ENCODE results near the gene CPLANE2. TPM values are rescaled to one million over a fixed set of nuclear protein-coding genes. Genes with fewer than 3 reads are reported as not detected.

Gene CPLANE2
- 6.3 and 7.7 TPM in 2 replicates for total RNA-seq (2021)
- long read RNA-seq, partial matches to known transcripts = 0 of 6 reads
- long read RNA-seq, other reads (novel, unspliced or antisense) = 0 of 6 reads

DNA sequence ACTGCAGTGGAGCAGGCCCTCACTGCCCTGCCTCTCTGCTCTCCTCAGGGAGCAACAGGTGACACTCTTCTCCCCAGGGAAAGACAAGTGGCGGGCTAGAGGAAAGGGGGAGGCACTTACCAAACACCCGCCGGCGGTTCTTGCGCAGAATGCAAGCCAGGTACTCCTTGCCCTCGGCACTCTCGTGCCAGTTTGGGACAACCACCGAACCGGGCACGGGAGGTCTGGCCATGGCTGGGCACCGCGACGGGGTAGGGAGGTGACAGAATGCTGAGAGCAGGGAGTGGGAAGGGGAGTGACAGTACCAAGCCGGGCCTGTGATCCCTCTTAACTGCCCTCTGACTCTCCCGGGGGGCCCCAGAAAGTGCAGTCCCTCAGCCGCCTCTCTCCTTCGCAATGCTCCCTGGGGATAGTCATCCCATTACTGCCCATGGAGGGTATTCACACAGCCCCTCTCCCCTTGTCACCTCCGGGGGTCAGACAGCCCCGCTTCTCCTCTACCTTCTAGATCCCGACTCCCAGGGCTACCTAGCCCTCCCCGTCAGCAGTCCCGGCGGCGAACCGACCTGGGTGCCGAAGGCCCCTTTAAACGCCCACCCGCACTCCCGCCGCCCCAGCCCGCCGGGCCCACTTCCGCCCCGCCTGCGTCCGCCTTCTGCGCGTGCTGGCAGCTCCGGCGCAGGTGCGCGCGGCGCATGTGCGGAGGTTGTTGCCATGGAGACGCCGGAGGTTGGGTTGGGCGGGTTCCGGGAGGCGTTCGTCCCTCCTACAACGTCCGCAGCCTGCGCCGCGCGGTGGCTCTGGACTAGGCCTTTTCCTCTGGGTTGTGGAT, at the start of gene CPLANE2:
Gene CPLANE2, minus strand, starts transcription at position 673 of the 832 bp plus-strand sequence. Its CDS starts 441 bp downstream, at position 232.
- no peaks in the 10 kb centered on the region for H3K27me3 ChIP-seq (ENCODE audit: insufficient read depth, low read length)
- no peak within 1 kb of the TSS for H3K14ac ChIP-seq (ENCODE audit: insufficient read depth, low read length)
- no peaks in the 10 kb centered on the region for H4K20me1 ChIP-seq (ENCODE audit: control insufficient read depth, insufficient read depth, insufficient read length)
- H3K27me3 Mint-ChIP-seq (ENCODE audit: low read depth) = peaks cover 5% of the 10 kb centered on the region
- H2BK15ac ChIP-seq (ENCODE audit: low read depth, low read length) = no peak within 1 kb of the TSS
- no peak within 1 kb of the TSS for H3K9ac ChIP-seq (ENCODE audit: extremely low read depth, insufficient read length, low read length)
- H3K4me2 ChIP-seq (ENCODE audit: insufficient read depth, insufficient read length, low read length) = peak within 1 kb of the TSS; percentile 83
- no peak within 1 kb of the TSS for H2BK12ac ChIP-seq (ENCODE audit: insufficient read length, low read depth, low read length)
- H2AK5ac ChIP-seq (ENCODE audit: insufficient read length, low read length) = no peak within 1 kb of the TSS
- no peak within 1 kb of the TSS for H3K27ac ChIP-seq (ENCODE audit: insufficient read length, low read depth, low read length)
- H3K79me2 ChIP-seq (ENCODE audit: insufficient read depth, low read length) = no peaks in the 10 kb centered on the region
- peaks cover 6 to 18% of the 10 kb centered on the region in 2 experiments for H3K4me1 Mint-ChIP-seq
- no peak within 1 kb of the TSS for H4K91ac ChIP-seq (ENCODE audit: insufficient read length, low read depth, low read length)
- H3K79me1 ChIP-seq (ENCODE audit: insufficient read depth, low read depth, low read length, poor library complexity, severe bottlenecking) = no peaks in the 10 kb centered on the region
- TF ChIP-seq, protein P1, sequence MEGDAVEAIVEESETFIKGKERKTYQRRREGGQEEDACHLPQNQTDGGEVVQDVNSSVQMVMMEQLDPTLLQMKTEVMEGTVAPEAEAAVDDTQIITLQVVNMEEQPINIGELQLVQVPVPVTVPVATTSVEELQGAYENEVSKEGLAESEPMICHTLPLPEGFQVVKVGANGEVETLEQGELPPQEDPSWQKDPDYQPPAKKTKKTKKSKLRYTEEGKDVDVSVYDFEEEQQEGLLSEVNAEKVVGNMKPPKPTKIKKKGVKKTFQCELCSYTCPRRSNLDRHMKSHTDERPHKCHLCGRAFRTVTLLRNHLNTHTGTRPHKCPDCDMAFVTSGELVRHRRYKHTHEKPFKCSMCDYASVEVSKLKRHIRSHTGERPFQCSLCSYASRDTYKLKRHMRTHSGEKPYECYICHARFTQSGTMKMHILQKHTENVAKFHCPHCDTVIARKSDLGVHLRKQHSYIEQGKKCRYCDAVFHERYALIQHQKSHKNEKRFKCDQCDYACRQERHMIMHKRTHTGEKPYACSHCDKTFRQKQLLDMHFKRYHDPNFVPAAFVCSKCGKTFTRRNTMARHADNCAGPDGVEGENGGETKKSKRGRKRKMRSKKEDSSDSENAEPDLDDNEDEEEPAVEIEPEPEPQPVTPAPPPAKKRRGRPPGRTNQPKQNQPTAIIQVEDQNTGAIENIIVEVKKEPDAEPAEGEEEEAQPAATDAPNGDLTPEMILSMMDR (conservative IDR thresholded peaks at IDR 0.05) = no peak; the same call in 1 of the 3 replicates
- peak within 1 kb of the TSS; percentile 70 to 92 (median 89); a peak in 5 of 7 replicates for H3K27ac Mint-ChIP-seq
- peak; percentile 95 for DNase-seq
- no peak within 1 kb of the TSS for H2BK120ac ChIP-seq (ENCODE audit: low read depth, low read length, poor library complexity, severe bottlenecking)
- H3K4ac ChIP-seq (ENCODE audit: low read depth, low read length) = no peak within 1 kb of the TSS
- no peak within 1 kb of the TSS for H2BK5ac ChIP-seq (ENCODE audit: insufficient read length, low read length)
- H3K23ac ChIP-seq (ENCODE audit: insufficient read length, low read depth, low read length) = no peak within 1 kb of the TSS
- WGBS (ENCODE audit: extremely low coverage, insufficient read length, low lambda C conversion rate) = no CpG with 5 or more reads among the region's 57 CpGs
- H3K23me2 ChIP-seq (ENCODE audit: insufficient read length, low read depth, low read length, poor library complexity, severe bottlenecking) = peaks cover 6% of the 10 kb centered on the region
- no peak within 1 kb of the TSS for H3K56ac ChIP-seq (ENCODE audit: insufficient read length, low read depth, low read length)
- no peak within 1 kb of the TSS for H4K5ac ChIP-seq (ENCODE audit: insufficient read length, low read depth, low read length)
- no peaks in the 10 kb centered on the region; a peak in 2 of 5 replicates for H3K9me3 Mint-ChIP-seq
- H2BK20ac ChIP-seq (ENCODE audit: low read depth, low read length, poor library complexity, severe bottlenecking) = no peak within 1 kb of the TSS
- no peak within 1 kb of the TSS for H3K18ac ChIP-seq (ENCODE audit: insufficient read length, low read depth, low read length)
- no peak within 1 kb of the TSS for H4K8ac ChIP-seq (replicated peaks; ENCODE audit: insufficient read length, low read depth, low read length)
- peak within 1 kb of the TSS; percentile 85 to 89 for H3K4me3 Mint-ChIP-seq
- no peak within 1 kb of the TSS for H3T11ph ChIP-seq (ENCODE audit: low read length)
- H3K4me1 ChIP-seq (ENCODE audit: insufficient read depth, low read length) = 0 out of 2 replicates have a peak, but pooled peaks cover 5% of the 10 kb centered on the region
- H2AFZ ChIP-seq (ENCODE audit: low read length) = no peak within 1 kb of the TSS
- H3K36me3 Mint-ChIP-seq (ENCODE audit: insufficient read depth in 1 of 3, low read depth in 3 of 3) = no peaks in the 10 kb centered on the region; a peak in 1 of 7 replicates
- no peaks in the 10 kb centered on the region for H3K9me3 ChIP-seq (ENCODE audit: control insufficient read depth, low read depth, low read length)

All from H9 (cell line).